ENCODE data around the gene KLK3.

Gene KLK3

GRCh38 chr19:50823389-50824042 lies 31.2 kb upstream of the KLK3 start, which contains the start of gene KLK1:
Gene KLK1, minus strand, starts transcription at chr19:50823787. Its CDS starts 39 bp downstream, at chr19:50823748.
- Histone ChIP-seq H3K9me3 (ENCODE audit: insufficient read depth, low read length) (no peaks in the 10 kb centered on the region), H3K4me3 (ENCODE audit: insufficient read length, low read depth) (no peak within 1 kb of the TSS), H3K36me3 (ENCODE audit: insufficient read depth, insufficient read length, low read length) (no peaks in the 10 kb centered on the region), H3K9ac (ENCODE audit: insufficient read length, low read depth) (no peak within 1 kb of the TSS), H3K27me3 (ENCODE audit: insufficient read depth, insufficient read length) (peaks cover 50% of the 10 kb centered on the region), H3K4me1 (ENCODE audit: insufficient read depth, insufficient read length) (peaks cover 8% of the 10 kb centered on the region)
- TF ChIP-seq YY1 (IDR thresholded peaks at IDR 0.05; ENCODE audit: insufficient read depth, insufficient read length) (no peak), ZNF274 (IDR thresholded peaks at IDR 0.05; ENCODE audit: low read depth, low read length) (no peak), SUZ12 (IDR thresholded peaks at IDR 0.05; ENCODE audit: extremely low read depth, insufficient read depth, insufficient read length) (no peak)
- DNase-seq (ENCODE audit: low read depth, low spot score), result no peak

DNA sequence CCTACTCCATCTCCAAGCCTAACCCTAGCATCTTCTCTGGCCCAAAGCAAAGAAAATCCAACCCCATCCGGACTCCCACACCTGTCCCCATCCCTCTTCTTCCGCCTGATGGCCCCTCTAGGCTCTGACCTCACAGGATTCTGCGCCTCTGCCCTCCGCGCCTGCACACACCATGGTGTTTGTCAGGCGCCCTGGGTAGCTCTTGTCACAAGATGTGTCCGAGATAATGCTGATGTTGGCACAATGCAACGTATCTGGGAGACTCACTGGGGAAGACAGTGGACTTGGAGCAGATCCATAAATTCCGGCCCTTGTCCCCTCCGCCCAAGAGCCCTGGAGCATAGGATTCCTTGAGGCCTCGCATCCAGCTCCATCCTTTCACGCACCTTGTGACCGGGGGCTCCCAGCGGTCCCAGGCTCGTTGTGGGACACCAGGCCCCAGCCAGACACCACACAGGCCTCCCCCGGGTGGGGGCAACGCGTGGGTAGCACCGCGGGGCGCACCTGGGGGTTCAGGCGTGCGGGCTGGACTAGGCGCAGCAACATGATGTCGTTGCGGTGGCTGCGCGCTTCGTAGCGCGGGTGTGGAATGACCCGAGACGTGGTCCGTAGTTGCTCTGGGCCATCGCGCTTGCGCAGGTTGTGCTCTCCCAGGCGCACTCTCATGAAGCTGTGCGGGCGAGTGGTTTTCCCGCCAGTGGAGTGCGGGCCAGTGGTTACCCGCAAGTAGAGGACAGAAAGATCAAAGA lies 28.0 kb upstream of the KLK3 start:
- no peaks in the 10 kb centered on the region for H3K36me3 ChIP-seq (ENCODE audit: insufficient read depth, insufficient read length, low read length)
- no peak overlapping the region for H3K4me3 ChIP-seq (ENCODE audit: insufficient read length, low read depth)
- no peaks in the 10 kb centered on the region for H3K9me3 ChIP-seq (ENCODE audit: insufficient read depth, low read length)
- peaks cover 19% of the 10 kb centered on the region for H3K27me3 ChIP-seq (ENCODE audit: insufficient read depth, insufficient read length)
- no peak overlapping the region for H3K9ac ChIP-seq (ENCODE audit: insufficient read length, low read depth)
- peaks cover 6% of the 10 kb centered on the region for H3K4me1 ChIP-seq (ENCODE audit: insufficient read depth, insufficient read length)
- DNase-seq (ENCODE audit: low read depth, low spot score), result no peak
- TF ChIP-seq SUZ12 (IDR thresholded peaks at IDR 0.05; ENCODE audit: extremely low read depth, insufficient read depth, insufficient read length) (no peak), ZNF274 (IDR thresholded peaks at IDR 0.05; ENCODE audit: low read depth, low read length) (no peak), YY1 (IDR thresholded peaks at IDR 0.05; ENCODE audit: insufficient read depth, insufficient read length) (no peak)

DNA sequence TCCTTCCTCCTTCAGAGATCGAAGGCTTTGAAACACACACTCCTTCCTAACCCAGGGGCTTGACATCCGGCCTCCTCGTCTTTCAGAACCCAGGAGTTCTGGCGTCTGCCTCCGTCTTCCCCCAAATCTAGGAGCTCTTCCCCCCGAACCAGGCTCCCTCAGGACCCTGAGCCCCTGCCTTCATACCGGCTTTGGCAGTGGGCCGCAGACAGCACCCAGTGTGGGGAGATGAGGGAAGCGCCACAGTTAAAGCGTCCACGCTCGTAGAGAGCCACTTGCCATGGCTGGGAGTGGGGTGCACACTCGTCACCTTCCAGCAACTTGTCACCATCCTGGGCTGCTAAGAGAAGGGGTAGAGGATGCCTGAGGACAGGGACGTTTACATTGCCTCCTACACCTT lies 27.2 kb upstream of the KLK3 start:
- no peak overlapping the region for H3K9ac ChIP-seq (ENCODE audit: insufficient read length, low read depth)
- no peaks in the 10 kb centered on the region for H3K9me3 ChIP-seq (ENCODE audit: insufficient read depth, low read length)
- H3K4me1 ChIP-seq (ENCODE audit: insufficient read depth, insufficient read length), result peaks cover 6% of the 10 kb centered on the region
- no peak for DNase-seq (ENCODE audit: low read depth, low spot score)
- H3K27me3 ChIP-seq (ENCODE audit: insufficient read depth, insufficient read length), result peaks cover 12% of the 10 kb centered on the region
- H3K36me3 ChIP-seq (ENCODE audit: insufficient read depth, insufficient read length, low read length), result no peaks in the 10 kb centered on the region
- H3K4me3 ChIP-seq (ENCODE audit: insufficient read length, low read depth), result no peak overlapping the region
- TF ChIP-seq YY1 (IDR thresholded peaks at IDR 0.05; ENCODE audit: insufficient read depth, insufficient read length) (no peak), SUZ12 (IDR thresholded peaks at IDR 0.05; ENCODE audit: extremely low read depth, insufficient read depth, insufficient read length) (no peak), ZNF274 (IDR thresholded peaks at IDR 0.05; ENCODE audit: low read depth, low read length) (no peak)

GRCh38 chr19:50829801-50830200 lies 24.9 kb upstream of the KLK3 start:
- Histone ChIP-seq H3K27me3 (ENCODE audit: insufficient read depth, insufficient read length) (peaks cover 7% of the 10 kb centered on the region), H3K9me3 (ENCODE audit: insufficient read depth, low read length) (no peaks in the 10 kb centered on the region), H3K36me3 (ENCODE audit: insufficient read depth, insufficient read length, low read length) (no peaks in the 10 kb centered on the region), H3K9ac (ENCODE audit: insufficient read length, low read depth) (no peak overlapping the region), H3K4me1 (ENCODE audit: insufficient read depth, insufficient read length) (peaks cover 6% of the 10 kb centered on the region), H3K4me3 (ENCODE audit: insufficient read length, low read depth) (no peak overlapping the region)
- TF ChIP-seq YY1 (IDR thresholded peaks at IDR 0.05; ENCODE audit: insufficient read depth, insufficient read length), result no peak
- no peak for TF ChIP-seq ZNF274 (IDR thresholded peaks at IDR 0.05; ENCODE audit: low read depth, low read length)
- TF ChIP-seq SUZ12 (IDR thresholded peaks at IDR 0.05; ENCODE audit: extremely low read depth, insufficient read depth, insufficient read length), result no peak
- no peak for DNase-seq (ENCODE audit: low read depth, low spot score)

DNA sequence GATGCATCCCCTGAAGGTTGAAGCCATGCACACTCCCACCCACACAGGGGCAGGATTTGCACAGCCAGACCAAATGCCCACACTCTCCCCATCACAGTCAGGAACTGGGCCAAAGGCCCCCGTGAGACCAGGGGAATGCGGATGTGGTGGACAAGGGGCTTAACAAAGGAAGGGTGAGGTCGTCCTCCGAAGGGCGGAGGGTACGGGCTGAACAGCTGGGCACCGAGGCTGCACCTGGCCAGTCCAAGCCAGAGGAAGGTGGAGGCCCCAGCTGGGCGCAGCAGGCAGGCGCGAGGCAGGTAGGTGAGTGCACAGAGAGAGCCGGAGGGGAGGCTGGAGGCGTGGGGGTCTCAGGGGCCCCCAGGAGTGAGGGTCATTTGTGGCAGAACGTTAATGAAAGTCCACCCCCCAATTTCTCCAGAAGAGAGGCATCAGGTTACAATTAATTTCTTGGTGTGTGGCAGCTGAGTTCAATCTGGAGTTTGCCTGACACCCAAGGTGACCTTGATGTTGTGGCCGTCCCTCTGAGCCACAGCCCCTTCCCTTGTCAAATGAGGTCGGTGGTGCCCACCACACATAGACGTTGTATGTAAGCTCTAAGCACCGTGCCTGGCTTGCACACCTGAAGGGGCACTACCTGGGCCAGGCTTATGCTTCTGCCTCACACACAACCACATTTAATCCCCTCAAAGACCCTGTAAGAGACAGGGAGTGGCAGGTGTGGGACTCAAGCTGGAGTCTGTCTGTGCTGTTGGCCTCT lies 24.3 kb upstream of the KLK3 start:
- DNase-seq (ENCODE audit: low read depth, low spot score), result no peak
- no peak overlapping the region for H3K9ac ChIP-seq (ENCODE audit: insufficient read length, low read depth)
- no peaks in the 10 kb centered on the region for H3K9me3 ChIP-seq (ENCODE audit: insufficient read depth, low read length)
- H3K4me3 ChIP-seq (ENCODE audit: insufficient read length, low read depth), result no peak overlapping the region
- TF ChIP-seq YY1 (IDR thresholded peaks at IDR 0.05; ENCODE audit: insufficient read depth, insufficient read length) (no peak), SUZ12 (IDR thresholded peaks at IDR 0.05; ENCODE audit: extremely low read depth, insufficient read depth, insufficient read length) (no peak), ZNF274 (IDR thresholded peaks at IDR 0.05; ENCODE audit: low read depth, low read length) (no peak)
- no peaks in the 10 kb centered on the region for H3K36me3 ChIP-seq (ENCODE audit: insufficient read depth, insufficient read length, low read length)
- peaks cover 6% of the 10 kb centered on the region for H3K4me1 ChIP-seq (ENCODE audit: insufficient read depth, insufficient read length)
- peaks cover 14% of the 10 kb centered on the region for H3K27me3 ChIP-seq (ENCODE audit: insufficient read depth, insufficient read length)

DNA sequence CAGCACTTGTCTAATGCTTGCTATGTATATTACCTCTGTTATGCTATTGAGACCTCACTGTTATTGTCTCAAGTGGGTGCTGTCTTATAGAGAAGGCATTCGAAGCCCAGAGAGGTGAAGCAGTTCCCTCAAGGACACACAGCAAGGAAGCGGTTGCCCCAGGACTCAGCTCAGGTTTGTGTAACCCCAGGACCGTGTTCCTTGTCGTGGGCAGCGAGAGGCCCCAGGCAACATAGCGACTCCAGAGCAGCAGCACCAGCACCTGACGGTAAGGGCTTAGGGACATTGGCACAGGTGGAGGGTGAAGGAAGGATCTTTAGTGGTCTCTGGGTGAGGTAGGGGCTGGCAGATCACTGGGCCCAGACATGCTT lies 23.7 kb upstream of the KLK3 start:
- no peak for TF ChIP-seq SUZ12 (IDR thresholded peaks at IDR 0.05; ENCODE audit: extremely low read depth, insufficient read depth, insufficient read length)
- TF ChIP-seq YY1 (IDR thresholded peaks at IDR 0.05; ENCODE audit: insufficient read depth, insufficient read length), result no peak
- H3K9ac ChIP-seq (ENCODE audit: insufficient read length, low read depth), result no peak overlapping the region
- H3K27me3 ChIP-seq (ENCODE audit: insufficient read depth, insufficient read length), result peaks cover 14% of the 10 kb centered on the region
- H3K4me3 ChIP-seq (ENCODE audit: insufficient read length, low read depth), result no peak overlapping the region
- DNase-seq (ENCODE audit: low read depth, low spot score), result no peak
- peaks cover 6% of the 10 kb centered on the region for H3K4me1 ChIP-seq (ENCODE audit: insufficient read depth, insufficient read length)
- H3K36me3 ChIP-seq (ENCODE audit: insufficient read depth, insufficient read length, low read length), result no peaks in the 10 kb centered on the region
- no peaks in the 10 kb centered on the region for H3K9me3 ChIP-seq (ENCODE audit: insufficient read depth, low read length)

- no peak for TF ChIP-seq SUZ12 (IDR thresholded peaks at IDR 0.05; ENCODE audit: extremely low read depth, insufficient read depth, insufficient read length)
- no peak for TF ChIP-seq ZNF274 (IDR thresholded peaks at IDR 0.05; ENCODE audit: low read depth, low read length)
- no peak for TF ChIP-seq YY1 (IDR thresholded peaks at IDR 0.05; ENCODE audit: insufficient read depth, insufficient read length)
- peaks cover 9% of the 10 kb centered on the region for H3K4me1 ChIP-seq (ENCODE audit: insufficient read depth, insufficient read length)
- peaks cover 26% of the 10 kb centered on the region for H3K27me3 ChIP-seq (ENCODE audit: insufficient read depth, insufficient read length)
- H3K9ac ChIP-seq (ENCODE audit: insufficient read length, low read depth), result no peak overlapping the region
- no peaks in the 10 kb centered on the region for H3K9me3 ChIP-seq (ENCODE audit: insufficient read depth, low read length)
- no peak for DNase-seq (ENCODE audit: low read depth, low spot score)
- no peak overlapping the region for H3K4me3 ChIP-seq (ENCODE audit: insufficient read length, low read depth)
- H3K36me3 ChIP-seq (ENCODE audit: insufficient read depth, insufficient read length, low read length), result no peaks in the 10 kb centered on the region
These were observed 22.0 kb upstream of the KLK3 start for GRCh38 chr19:50832666-50833065.

All from NT2/D1 (cell line).